B cell (primary cell): Measurements from ENCODE around the gene MRPL24. TPM values are rescaled to one million over a fixed set of nuclear protein-coding genes. Genes with fewer than 3 reads are reported as not detected.

Experiments
- ATAC-seq: fragments of 200-7000 bp; cut with Tn5 transposase; one replicate; pipeline ENCODE4 v1.10.0; 2021; ENCODE audit warnings: low read depth, mild to moderate bottlenecking, moderate number of reproducible peaks, moderate library complexity
- CTCF ChIA-PET: fragments of 350-600 bp; sonication (Branson Sonifier 250); formaldehyde crosslinking; loops from one replicate; lab custom pipeline; 2021; ENCODE audit warnings: antibody characterized with exemption, inconsistent platforms; lab: Charles Lee
- POLR2A ChIA-PET: fragments of 350-600 bp; sonication (Branson Sonifier 250); formaldehyde crosslinking; loops from one replicate; lab custom pipeline; 2021; ENCODE audit warnings: antibody characterized with exemption; lab: Charles Lee
- DNase-seq: peaks from one replicate; pipeline ENCODE4 v3.0.0; 2013
- H2AFZ ChIP-seq: 2 replicates; pipeline ENCODE4 v1.6.1; 2012; ENCODE audit warnings: mild to moderate bottlenecking, low read depth, low read length; ENCODE audit not compliant: insufficient read depth, poor library complexity, severe bottlenecking
- H3K27ac ChIP-seq, 2 donors: 1 replicate in 1 of 2; 2 replicates in 1 of 2; pipeline ENCODE4 v1.5.1; 2012 to 2013; ENCODE audit warnings: low read length in 2 of 2, mild to moderate bottlenecking in 2 of 2, moderate library complexity in 1 of 2
- H3K27me3 ChIP-seq, 4 experiments: fragments of 200-600 bp in 1 of 4; sonication (generic) in 1 of 4; replicated peaks in 1 of 4; 1 replicate in 2 of 4; 2 replicates in 2 of 4; pipeline versions ENCODE4 v1.6.1 to v1.7.0; 2013 to 2016; ENCODE audit warnings: low read length in 3 of 4, mild to moderate bottlenecking in 2 of 4, mixed read lengths in 1 of 4, moderate library complexity in 1 of 4; ENCODE audit not compliant: insufficient read depth in 4 of 4, control insufficient read depth in 3 of 4; ENCODE audit errors: control extremely low read depth in 1 of 4
- H3K36me3 ChIP-seq, 2 experiments: replicated peaks in 1 of 2; 1 replicate in 1 of 2; 2 replicates in 1 of 2; pipeline versions ENCODE4 v1.6.1 to v1.7.1; 2013; ENCODE audit warnings: low read length in 1 of 2; ENCODE audit not compliant: insufficient read depth in 2 of 2, control insufficient read depth in 1 of 2; ENCODE audit errors: control extremely low read depth in 1 of 2, extremely low read depth in 1 of 2
- H3K4me1 ChIP-seq, 2 donors: fragments of 200-600 bp in 1 of 2; sonication (generic) in 1 of 2; 1 replicate in 1 of 2; 2 replicates in 1 of 2; pipeline versions ENCODE4 v1.5.1 to v1.6.1; 2013 to 2017; ENCODE audit warnings: low read length in 2 of 2; ENCODE audit not compliant: control insufficient read depth in 2 of 2, insufficient read depth in 2 of 2
- H3K4me2 ChIP-seq: replicated peaks from 2 replicates; pipeline ENCODE3; 2012; ENCODE audit warnings: mild to moderate bottlenecking, low read depth, low read length; ENCODE audit not compliant: poor library complexity, severe bottlenecking
- H3K4me3 ChIP-seq, 5 experiments: fragments of 200-600 bp in 1 of 5; sonication (generic) in 1 of 5; 1 replicate in 3 of 5; 2 replicates in 2 of 5; pipeline versions ENCODE4 v1.5.1 to v1.7.0; 2011 to 2016; ENCODE audit warnings: low read length in 4 of 5, mild to moderate bottlenecking in 4 of 5, low read depth in 2 of 5, control low read depth in 1 of 5, moderate library complexity in 1 of 5; ENCODE audit not compliant: insufficient read depth in 1 of 5; ENCODE audit errors: control extremely low read depth in 1 of 5, extremely low read depth in 1 of 5
- H3K79me2 ChIP-seq: fragments of 200-600 bp; sonication (generic); one replicate; pipeline ENCODE4 v1.6.0; 2016; ENCODE audit warnings: low read length; ENCODE audit not compliant: control insufficient read depth, insufficient read depth
- H3K9ac ChIP-seq: fragments of 200-600 bp; sonication (generic); 2 replicates; pipeline ENCODE4 v1.6.1; 2017; ENCODE audit warnings: mild to moderate bottlenecking, low read length, moderate library complexity
- H3K9me3 ChIP-seq, 3 donors: one replicate each; pipeline versions ENCODE4 v1.6.1 to v1.7.1; 2013; ENCODE audit warnings: low read length in 2 of 3; ENCODE audit not compliant: control insufficient read depth in 2 of 3, insufficient read depth in 1 of 3; ENCODE audit errors: control extremely low read depth in 1 of 3
- H4K20me1 ChIP-seq: 2 replicates; pipeline ENCODE4 v1.6.0; 2012; ENCODE audit warnings: mild to moderate bottlenecking, low read length; ENCODE audit not compliant: insufficient read depth, control insufficient read depth, poor library complexity, severe bottlenecking
- H3K27ac Mint-ChIP-seq: one replicate; pipeline ENCODE4 v1.8.0; 2021; ENCODE audit warnings: mixed read lengths
- H3K27me3 Mint-ChIP-seq: one replicate; pipeline ENCODE4 v1.8.0; 2021; ENCODE audit warnings: mixed read lengths
- H3K4me1 Mint-ChIP-seq: one replicate; pipeline ENCODE4 v1.8.0; 2021; ENCODE audit warnings: mixed read lengths
- H3K4me3 Mint-ChIP-seq: one replicate; pipeline ENCODE4 v1.8.0; 2021; ENCODE audit warnings: mixed read lengths
- H3K9me3 Mint-ChIP-seq: one replicate; pipeline ENCODE4 v1.8.0; 2022; ENCODE audit warnings: mixed read lengths; ENCODE audit not compliant: insufficient read depth
- CTCF ChIP-seq: fragments of 200-600 bp; IDR thresholded peaks from one replicate; pipeline ENCODE4 v1.8.0; 2022; ENCODE audit warnings: antibody characterized with exemption, mild to moderate bottlenecking
- EZH2 ChIP-seq: IDR thresholded peaks from 2 replicates; pipeline ENCODE4 v1.6.1; 2012; ENCODE audit warnings: borderline replicate concordance, low read depth, mild to moderate bottlenecking, moderate library complexity, low read length; ENCODE audit not compliant: insufficient read depth, poor library complexity, severe bottlenecking
- WGBS: methylation state at CpG from one replicate; pipeline ENCODE4 v1.1.5; 2013; ENCODE audit warnings: missing lambda C conversion rate; ENCODE audit not compliant: insufficient coverage; 5-methylcytosine and 5-hydroxymethylcytosine counted together
- intact Hi-C: fragments of 100-400 bp; cut with micrococcal nuclease; formaldehyde crosslinking; loops from one replicate; pipeline ENCODE4 v1.10.0; 2022
- polyA plus RNA-seq: library from polyadenylated mRNA; depleted of rRNA; stranded (reverse); fragments of >200 nt; gene quantifications from 2 replicates; pipeline ENCODE4 v1.2.3, GENCODE V29; 2012
- total RNA-seq, 2 donors: library from RNA; stranded (reverse); fragments of 120-200 nt in 1 of 2; gene quantifications; 1 replicate in 1 of 2; 2 replicates in 1 of 2; pipeline versions ENCODE4 v1.2.3 to v1.2.4, GENCODE V29; 2013 to 2022

The MRPL24 gene
- total and polyA plus RNA-seq, 2 donors (not counting 1 experiment from before 2014, with no cell fraction given) = 34.6 to 39.4 TPM

- H2AFZ ChIP-seq = peak overlapping the region; percentile 82
- H4K20me1 ChIP-seq = no peaks in the 10 kb centered on the region
- peaks cover 18% of the 10 kb centered on the region for H3K79me2 ChIP-seq
- H3K27ac ChIP-seq = peak overlapping the region; percentile 77 to 95
- H3K4me2 ChIP-seq = peak overlapping the region; percentile 84
- Mint-ChIP-seq H3K4me1 (peaks cover 30% of the 10 kb centered on the region), H3K4me3 (peak overlapping the region; percentile 96), H3K27me3 (no peaks in the 10 kb centered on the region), H3K9me3 (peaks cover 2% of the 10 kb centered on the region), H3K27ac (peak overlapping the region; percentile 98)
- H3K4me3 ChIP-seq = peak overlapping the region; percentile 45 to 85 (median 71)
- H3K27me3 ChIP-seq = no peaks in the 10 kb centered on the region
- 27% methylated on average over 4 of the region's 7 CpGs for WGBS
- peak overlapping the region; percentile 75 for H3K9ac ChIP-seq
- no peak for ATAC-seq
- TF ChIP-seq EZH2 = no peak
- TF ChIP-seq CTCF = no peak
- no peaks in the 10 kb centered on the region for H3K9me3 ChIP-seq
- peaks cover 0 to 50% of the 10 kb centered on the region in 2 experiments for H3K36me3 ChIP-seq
- peaks cover 15 to 20% of the 10 kb centered on the region in 2 donors for H3K4me1 ChIP-seq
- no peak for DNase-seq
- ChIA-PET POLR2A (interaction anchor here (1.1 to 2.8 kb wide), 3 partner anchors 11 to 27 kb away, joined by 21 to 43 read pairs (median 39); partner anchors contain the start of genes HDGF, ISG20L2, METTL25B and PRCC), CTCF (interaction anchor here (1.2 to 5.1 kb wide), 6 partner anchors 12 to 114 kb away, joined by 3 to 43 read pairs (median 5); partner anchors contain the start of genes ISG20L2, METTL25B and PRCC)
- intact Hi-C loops = no loop called here
Measured at GRCh38 chr1:156740237-156740740, 599 bp downstream of the MRPL24 start.

DNA sequence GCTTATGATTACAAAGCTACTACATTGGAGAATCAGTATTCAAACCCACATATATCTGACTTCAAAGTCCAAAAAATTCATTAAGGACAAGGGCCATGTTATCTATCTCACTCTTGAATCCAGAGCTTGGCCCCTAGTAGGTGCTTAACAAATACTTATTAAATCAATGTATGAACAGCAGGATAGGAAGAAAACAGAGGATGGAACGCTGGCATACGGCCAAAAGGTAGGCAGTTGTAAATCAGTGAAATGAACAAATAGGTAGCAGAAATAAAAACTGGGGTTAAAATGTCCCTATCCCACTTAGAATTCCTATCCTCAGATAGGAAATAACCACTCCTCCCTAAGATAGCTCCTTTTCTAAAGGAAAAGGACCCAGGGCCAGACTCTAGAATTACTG is 2.0 kb downstream of the MRPL24 start:
- POLR2A ChIA-PET = no interaction called here
- H3K27me3 ChIP-seq = no peaks in the 10 kb centered on the region
- TF ChIP-seq EZH2 = no peak
- no peak for TF ChIP-seq CTCF
- Mint-ChIP-seq H3K4me1 (peaks cover 28% of the 10 kb centered on the region), H3K4me3 (peak overlapping the region; percentile 46), H3K27ac (peak overlapping the region; percentile 12), H3K27me3 (no peaks in the 10 kb centered on the region), H3K9me3 (peaks cover 2% of the 10 kb centered on the region)
- DNase-seq (no peak), ATAC-seq (no peak)
- H4K20me1 ChIP-seq = no peaks in the 10 kb centered on the region
- intact Hi-C loops = no loop called here
- no peak overlapping the region for H3K9ac ChIP-seq
- H3K27ac ChIP-seq = no peak overlapping the region
- CTCF ChIA-PET = interaction anchor here (1.0 to 1.3 kb wide), 5 partner anchors 9 to 49 kb away, joined by 3 to 5 read pairs (median 4); partner anchors contain the start of genes ISG20L2, METTL25B and PRCC
- H3K4me2 ChIP-seq = no peak overlapping the region
- H3K4me3 ChIP-seq = no peak overlapping the region
- peaks cover 0 to 45% of the 10 kb centered on the region in 2 experiments for H3K36me3 ChIP-seq
- H3K4me1 ChIP-seq = peaks cover 15 to 20% of the 10 kb centered on the region in 2 donors
- WGBS = no CpG with 5 or more reads among the region's 2 CpGs
- H3K9me3 ChIP-seq = no peaks in the 10 kb centered on the region
- H3K79me2 ChIP-seq = peaks cover 18% of the 10 kb centered on the region
- no peak overlapping the region for H2AFZ ChIP-seq
